SU-DHL-6 (cell line): Measurements from ENCODE around the gene TRAPPC5.

ENCODE experiments used
- CTCF ChIP-seq: fragments of 200-600 bp; sonication (generic); IDR thresholded peaks from one replicate; pipeline ENCODE4 v1.5.1; 2017; ENCODE audit warnings: antibody characterized with exemption, mild to moderate bottlenecking, low read length, moderate library complexity; ENCODE audit not compliant: insufficient read depth, poor library complexity, severe bottlenecking
- EZH2phosphoT487 ChIP-seq: fragments of 200-600 bp; sonication (generic), shearing (Covaris generic); conservative IDR thresholded peaks from 2 replicates; pipeline ENCODE4 v1.6.1; 2018; ENCODE audit warnings: mild to moderate bottlenecking, antibody characterized with exemption, low read length, moderate library complexity, mixed read lengths

DNA sequence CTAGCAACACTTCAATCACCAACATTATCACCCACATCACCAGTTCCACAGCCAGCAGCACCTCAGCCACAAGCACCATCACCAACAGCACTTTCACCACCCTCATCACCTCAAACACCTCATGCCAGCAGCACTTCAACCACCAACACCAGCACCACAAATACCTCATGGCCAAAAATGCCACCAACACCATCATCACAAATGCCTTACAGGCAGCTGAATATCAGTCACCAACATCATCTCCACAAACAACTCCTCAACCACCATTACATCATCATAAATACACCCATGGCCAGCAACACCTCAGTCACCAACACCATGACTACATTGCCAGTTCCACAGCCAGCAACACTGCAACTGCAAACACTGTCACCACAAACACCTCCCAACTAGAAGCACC, 10.9 kb downstream of the TRAPPC5 start:
- no peak for TF ChIP-seq EZH2phosphoT487
- no peak for TF ChIP-seq CTCF
